GM12864 (cell line): ENCODE results near the gene NUP107.

Source experiments
- DNase-seq: peaks from one replicate; pipeline ENCODE4 v3.0.0-alpha.2; 2011; ENCODE audit warnings: low read depth
- H3K4me3 ChIP-seq: 2 replicates; pipeline ENCODE4 v1.5.1; 2011; ENCODE audit warnings: mild to moderate bottlenecking, low read depth, low read length, control low read depth
- CTCF ChIP-seq: IDR thresholded peaks from 2 replicates; pipeline ENCODE4 v1.5.1; 2011; ENCODE audit warnings: low read depth, mild to moderate bottlenecking, moderate library complexity, low read length, control low read depth, inconsistent platforms; ENCODE audit errors: missing control alignments

NUP107 gene

GRCh38 chr12:68750506-68750905 lies 63.7 kb downstream of the NUP107 start:
- no peak for DNase-seq

GRCh38 chr12:68755536-68756243 lies 68.9 kb downstream of the NUP107 start:
- DNase-seq = no peak
- H3K4me3 ChIP-seq = no peak overlapping the region
- no peak for TF ChIP-seq CTCF

More at GRCh38 chr12:68750506-68750905, 63.7 kb downstream of the NUP107 start:
- H3K4me3 ChIP-seq = no peak overlapping the region
- TF ChIP-seq CTCF = no peak

- no peak overlapping the region for H3K4me3 ChIP-seq
- TF ChIP-seq CTCF = no peak
- DNase-seq = no peak
Measured at GRCh38 chr12:68759852-68760251, 73.1 kb downstream of the NUP107 start.

- H3K4me3 ChIP-seq = no peak overlapping the region
- DNase-seq = no peak
- TF ChIP-seq CTCF = no peak
Measured at GRCh38 chr12:68760806-68761441, 74.1 kb downstream of the NUP107 start.

GRCh38 chr12:68761442-68761812 lies 74.6 kb downstream of the NUP107 start:
- DNase-seq = no peak
- TF ChIP-seq CTCF = no peak

GRCh38 chr12:68761901-68762630 lies 75.3 kb downstream of the NUP107 start:
- H3K4me3 ChIP-seq = no peak overlapping the region
- no peak for TF ChIP-seq CTCF
- DNase-seq = no peak

More at GRCh38 chr12:68761442-68761812, 74.6 kb downstream of the NUP107 start:
- H3K4me3 ChIP-seq = no peak overlapping the region
